Heart left ventricle (tissue), 16 donors: ENCODE measurements around the gene C6orf136. TPM values are rescaled to one million over a fixed set of nuclear protein-coding genes. Genes with fewer than 3 reads are reported as not detected.

Experiments used
- ATAC-seq, 4 donors: fragments of 200-7000 bp; cut with Tn5 transposase; one replicate each; pipeline ENCODE4 v1.9.1; 2020 to 2022; ENCODE audit warnings: moderate library complexity in 4 of 4, mild to moderate bottlenecking in 3 of 4, moderate number of reproducible peaks in 1 of 4
- DNase-seq, 5 donors: peaks; one replicate each; pipeline ENCODE4 v3.0.0-alpha.2; 2020
- H3K27ac ChIP-seq, 12 donors: fragments of 200-600 bp; sonication (generic) in 4 of 12; one replicate each; pipeline versions ENCODE4 v1.5.0 to v1.8.0; 2016 to 2022; ENCODE audit warnings: mild to moderate bottlenecking in 2 of 12
- H3K27me3 ChIP-seq, 9 donors: fragments of 200-600 bp; sonication (generic) in 2 of 9; one replicate each; pipeline versions ENCODE4 v1.5.1 to v1.8.0; 2016 to 2022; ENCODE audit warnings: mild to moderate bottlenecking in 3 of 9
- H3K36me3 ChIP-seq, 9 donors: fragments of 200-600 bp; sonication (generic) in 2 of 9; one replicate each; pipeline versions ENCODE4 v1.5.0 to v1.8.0; 2018 to 2022; ENCODE audit warnings: mild to moderate bottlenecking in 2 of 9
- H3K4me1 ChIP-seq, 12 donors: fragments of 200-600 bp; sonication (generic) in 4 of 12; one replicate each; pipeline versions ENCODE4 v1.5.0 to v1.8.0; 2016 to 2022; ENCODE audit warnings: mild to moderate bottlenecking in 3 of 12
- H3K4me3 ChIP-seq, 12 donors: fragments of 200-600 bp; sonication (generic) in 4 of 12; one replicate each; pipeline versions ENCODE4 v1.5.0 to v1.8.0; 2017 to 2022; ENCODE audit warnings: mild to moderate bottlenecking in 9 of 12, moderate library complexity in 4 of 12
- H3K9me3 ChIP-seq, 12 donors: fragments of 200-600 bp; sonication (generic) in 4 of 12; one replicate each; pipeline versions ENCODE4 v1.5.0 to v1.8.0; 2016 to 2022; ENCODE audit warnings: mild to moderate bottlenecking in 1 of 12
- POLR2A ChIP-seq, 2 donors: fragments of 450-650 bp; IDR thresholded peaks; one replicate each; pipeline ENCODE4 v1.6.1; 2017; ENCODE audit warnings: antibody characterized with exemption in 2 of 2, mild to moderate bottlenecking in 2 of 2, moderate library complexity in 2 of 2
- WGBS, 4 donors: extraction: QIAGEN DNeasy Blood & Tissue Kit in 2 of 4; methylation state at CpG; one replicate each; pipeline versions ENCODE4 v1.1.5 to v1.1.7; 2013 to 2018; 5-methylcytosine and 5-hydroxymethylcytosine counted together
- intact Hi-C, 10 donors: fragments of 100-400 bp; cut with DNase I; formaldehyde crosslinking; loops; one replicate each; pipeline versions ENCODE4 v1.11.1 to v1.14.2; 2022
- polyA plus RNA-seq, 2 donors: library from polyadenylated mRNA; stranded (reverse); fragments of 200-250 nt; gene quantifications; one replicate each; pipeline ENCODE4 v1.2.3, GENCODE V29; 2013
- total RNA-seq, 9 donors: library from RNA; depleted of rRNA in 2 of 9; stranded (reverse); fragments of >200 nt in 2 of 9; fragmentation: NEBNext Ultra II Directional in 3 of 9; extraction: Animal tissue kit (Norgen Biotek cat#: 25700) in 3 of 9; gene quantifications; one replicate each; pipeline versions ENCODE4 v1.1.0 to v1.2.4, GENCODE V29; 2016 to 2023
- TF ChIP-seq, protein P1 (sequence below), 12 donors: fragments of 200-600 bp; sonication (generic) in 4 of 12; IDR thresholded peaks; one replicate each; pipeline versions ENCODE4 v1.5.0 to v1.8.0; 2018 to 2022; ENCODE audit warnings: antibody characterized with exemption in 12 of 12, mild to moderate bottlenecking in 5 of 12
- donor health status: ischemic (EF 13 %, LVEDD 7.1; RV severe dilation, severe dysfunction).
- donor health status: healthy with polysubstance abuse.
- donor health status: DM: no; HTN: yes; CAD: no.
- donor health status: DM: no; HTN: no; CAD: no.
- donor health status: ischemic (EF 25% LVEDD 6.9; RV normal size, moderate dysfunction).
- donor health status: ischemic (EF 25% LVEDD 5.7; RV mildly dilated, moderate dysfunction).
- donor health status: healthy.
- donor health status: DM: yes; HTN: yes; CAD: no.
- donor health status: ischemic (EF 35%, LVEDD 5.7; RV mildly dilated, moderate dysfunction).
- donor health status: nonischemic (EF 11% LVEDD 7.7; RV severe dilation, severe dysfunction).
- donor health status: DM: yes; HTN: yes; CAD: no.
- donor health status: PGD.
- donor health status: ischemic (EF 29% LVEDD 5.4; RV normal size, mild dysfunction).
- donor health status: nonischemic (EF 23%, LVEDD 6.1; RV moderate dilation, normal function).

The C6orf136 gene
- total and polyA plus RNA-seq, 11 donors, result 27.9 to 79.3 (median 47.4) TPM

GRCh38 chr6:30599625-30600324 is 47.2 kb upstream of the C6orf136 start:
- Histone ChIP-seq H3K27me3 (no peaks in the 10 kb centered on the region), H3K4me3 (no peak overlapping the region), H3K27ac (no peak overlapping the region), H3K9me3 (no peaks in the 10 kb centered on the region), H3K4me1 (peaks cover 0 to 11% (median 0%) of the 10 kb centered on the region in 12 donors), H3K36me3 (peaks cover 13 to 61% (median 47%) of the 10 kb centered on the region in 9 donors)
- 62 to 76% (median 75%) methylated on average over 13 of the region's 13 CpGs for WGBS, 4 donors
- intact Hi-C loops, result loop anchor here in 9 of 10 donors (5.0 to 10.0 kb wide), 5 partner anchors 42 to 117 kb away; partner anchors contain the start of genes GNL1 (in 1 of the 9) and PRR3 (in 1 of the 9)
- ATAC-seq (peak in 3 of 4 donors; percentile 8 to 16 (median 10)), DNase-seq (no peak)
- TF ChIP-seq, protein P1, sequence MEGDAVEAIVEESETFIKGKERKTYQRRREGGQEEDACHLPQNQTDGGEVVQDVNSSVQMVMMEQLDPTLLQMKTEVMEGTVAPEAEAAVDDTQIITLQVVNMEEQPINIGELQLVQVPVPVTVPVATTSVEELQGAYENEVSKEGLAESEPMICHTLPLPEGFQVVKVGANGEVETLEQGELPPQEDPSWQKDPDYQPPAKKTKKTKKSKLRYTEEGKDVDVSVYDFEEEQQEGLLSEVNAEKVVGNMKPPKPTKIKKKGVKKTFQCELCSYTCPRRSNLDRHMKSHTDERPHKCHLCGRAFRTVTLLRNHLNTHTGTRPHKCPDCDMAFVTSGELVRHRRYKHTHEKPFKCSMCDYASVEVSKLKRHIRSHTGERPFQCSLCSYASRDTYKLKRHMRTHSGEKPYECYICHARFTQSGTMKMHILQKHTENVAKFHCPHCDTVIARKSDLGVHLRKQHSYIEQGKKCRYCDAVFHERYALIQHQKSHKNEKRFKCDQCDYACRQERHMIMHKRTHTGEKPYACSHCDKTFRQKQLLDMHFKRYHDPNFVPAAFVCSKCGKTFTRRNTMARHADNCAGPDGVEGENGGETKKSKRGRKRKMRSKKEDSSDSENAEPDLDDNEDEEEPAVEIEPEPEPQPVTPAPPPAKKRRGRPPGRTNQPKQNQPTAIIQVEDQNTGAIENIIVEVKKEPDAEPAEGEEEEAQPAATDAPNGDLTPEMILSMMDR (IDR thresholded peaks at IDR 0.05), result no peak
- TF ChIP-seq POLR2A (IDR thresholded peaks at IDR 0.05), result no peak

DNA sequence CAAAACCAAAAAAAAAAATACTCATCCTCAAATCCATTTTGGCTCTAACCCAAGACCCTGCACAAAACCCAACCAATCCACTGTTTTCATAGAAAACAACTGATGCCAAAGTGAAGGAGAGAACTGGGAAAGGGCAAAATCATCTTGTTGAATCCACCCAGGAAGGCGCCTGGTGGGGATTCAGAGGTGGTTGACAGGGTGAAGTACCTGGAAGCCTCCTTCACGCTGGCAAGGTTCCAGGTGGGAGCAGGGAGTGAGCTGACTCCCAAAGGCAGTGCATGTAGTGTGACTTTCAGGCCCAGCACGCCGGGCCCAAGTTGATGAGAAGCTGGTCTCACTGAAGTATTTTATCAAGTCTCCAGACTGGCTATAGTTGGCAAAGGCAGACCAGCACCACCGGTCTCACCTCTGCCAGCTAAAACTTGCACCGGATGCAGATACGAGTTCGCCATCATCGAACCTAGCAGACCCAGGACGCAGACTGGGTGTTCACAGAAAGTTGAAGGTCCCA is 46.4 kb upstream of the C6orf136 start:
- ATAC-seq (peak in 3 of 4 donors; percentile 3 to 5 (median 4)), DNase-seq (peak in 2 of 5 donors; percentile 33 to 54)
- intact Hi-C loops, result loop anchor here in 3 of 10 donors (5.0 kb wide), 2 partner anchors 53 to 118 kb away; no protein-coding TSS in a partner anchor
- Histone ChIP-seq H3K36me3 (peaks cover 19 to 64% (median 53%) of the 10 kb centered on the region in 9 donors), H3K27me3 (no peaks in the 10 kb centered on the region), H3K4me1 (peaks cover 0 to 11% (median 0%) of the 10 kb centered on the region in 12 donors), H3K4me3 (no peak overlapping the region), H3K9me3 (no peaks in the 10 kb centered on the region), H3K27ac (no peak overlapping the region)
- WGBS, 4 donors, result 51 to 63% (median 59%) methylated on average over 7 to 10 of the region's 10 CpGs
- TF ChIP-seq POLR2A (IDR thresholded peaks at IDR 0.05), result no peak
- TF ChIP-seq, protein P1 (IDR thresholded peaks at IDR 0.05), result no peak

- peaks cover 19 to 73% (median 62%) of the 10 kb centered on the region in 9 donors for H3K36me3 ChIP-seq
- intact Hi-C loops, result loop anchor here in 3 of 10 donors (5.0 kb wide), 2 partner anchors 54 to 119 kb away; no protein-coding TSS in a partner anchor
- no peak for ATAC-seq
- 67 to 81% (median 74%) methylated on average over 6 of the region's 6 CpGs for WGBS, 4 donors
- peaks cover 0 to 11% (median 0%) of the 10 kb centered on the region in 12 donors for H3K4me1 ChIP-seq
- H3K27me3 ChIP-seq, result no peaks in the 10 kb centered on the region
- no peak for TF ChIP-seq POLR2A (IDR thresholded peaks at IDR 0.05)
- TF ChIP-seq, protein P1 (IDR thresholded peaks at IDR 0.05), result no peak
- H3K27ac ChIP-seq, result no peak overlapping the region
- H3K9me3 ChIP-seq, result no peaks in the 10 kb centered on the region
- DNase-seq, result no peak
- no peak overlapping the region for H3K4me3 ChIP-seq
Measured at GRCh38 chr6:30601436-30601814, 45.5 kb upstream of the C6orf136 start.
